ENCODE results near the gene WDR33.
"Not testable (repeated sequence)": the region's sequence is repeated elsewhere in the genome, so short reads cannot be mapped to it uniquely, and the experiment has no call there.

WDR33 gene

GRCh38 chr2:127762441-127762840, 48.5 kb downstream of the WDR33 start:
- no peak for DNase-seq

GRCh38 chr2:127759931-127760330, 51.0 kb downstream of the WDR33 start:
- no peak for DNase-seq

DNA sequence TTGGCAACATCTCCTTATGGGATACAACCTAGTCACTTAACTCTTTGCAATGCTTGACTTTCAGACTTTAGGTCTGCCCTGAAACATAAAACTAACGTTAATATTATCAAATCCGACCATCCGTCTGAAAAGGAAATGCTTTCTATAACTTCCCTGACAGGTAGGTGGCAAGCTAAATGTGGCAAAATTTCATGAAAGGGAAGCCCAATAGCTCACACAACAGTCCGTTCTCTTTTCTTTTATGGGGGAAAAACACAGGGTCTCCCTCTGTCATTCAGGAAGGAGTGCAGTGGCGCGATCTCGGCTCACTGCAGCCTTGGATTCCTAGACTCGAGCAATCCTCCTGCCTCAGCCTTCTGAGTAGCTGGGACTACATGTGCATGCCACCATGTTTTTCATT, 56.8 kb downstream of the WDR33 start:
- DNase-seq: no peak

GRCh38 chr2:127753374-127753773, 57.6 kb downstream of the WDR33 start:
- DNase-seq: no peak

- DNase-seq: not testable (repeated sequence)
These were observed 61.4 kb downstream of the WDR33 start for GRCh38 chr2:127749537-127749936.

DNA sequence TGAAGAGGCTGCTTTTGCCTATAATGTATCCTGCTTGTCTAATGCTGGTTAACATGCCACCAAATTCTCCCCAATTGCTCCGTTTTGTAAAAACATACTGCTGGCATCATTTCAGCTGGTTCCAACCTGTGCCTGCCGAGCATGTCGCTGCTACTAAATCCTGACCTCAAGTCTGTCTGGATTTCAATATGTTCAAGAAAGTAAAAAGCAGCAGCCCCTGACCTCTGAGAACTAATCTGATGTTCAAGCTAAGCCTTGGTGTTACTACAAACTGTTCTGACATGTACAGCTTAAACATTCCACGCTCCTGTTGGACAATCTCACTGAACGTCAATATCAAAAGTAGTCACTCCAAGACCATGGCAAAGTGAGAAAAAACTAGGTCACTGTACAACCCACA, 63.4 kb downstream of the WDR33 start:
- DNase-seq: no peak

- DNase-seq: no peak
These were observed 67.4 kb downstream of the WDR33 start for GRCh38 chr2:127743477-127744026.

DNA sequence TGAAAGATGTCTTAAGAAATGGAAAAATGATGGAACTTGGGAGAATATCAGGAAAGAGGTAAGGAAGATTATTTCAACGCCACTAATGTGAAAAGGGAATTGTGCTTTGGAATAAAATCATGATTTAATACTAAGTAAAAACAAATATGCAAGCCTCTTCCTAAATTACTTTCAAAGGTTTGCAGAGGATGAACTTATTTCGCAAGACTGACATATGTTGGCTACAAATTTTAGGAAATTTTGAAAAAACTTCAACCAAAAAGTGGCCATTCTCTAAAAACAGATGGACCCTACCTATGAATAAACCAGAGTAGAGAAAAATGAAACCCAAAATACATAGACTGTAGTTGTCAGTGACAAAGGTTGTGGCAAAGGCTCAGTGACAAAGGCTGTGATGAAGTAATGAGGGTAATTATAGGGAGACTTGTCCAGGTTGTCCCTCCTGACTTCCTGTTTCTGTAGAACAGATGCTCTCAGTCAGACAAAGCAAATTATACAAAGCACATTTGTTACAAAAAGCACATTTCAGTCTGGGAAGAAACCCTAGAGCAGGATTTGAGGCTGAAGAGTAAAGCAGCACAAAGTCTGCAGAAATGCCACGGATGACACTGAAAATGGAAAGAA, 70.2 kb downstream of the WDR33 start:
- no peak for DNase-seq

GRCh38 chr2:127739800-127740199, 71.2 kb downstream of the WDR33 start:
- no peak for DNase-seq

DNA sequence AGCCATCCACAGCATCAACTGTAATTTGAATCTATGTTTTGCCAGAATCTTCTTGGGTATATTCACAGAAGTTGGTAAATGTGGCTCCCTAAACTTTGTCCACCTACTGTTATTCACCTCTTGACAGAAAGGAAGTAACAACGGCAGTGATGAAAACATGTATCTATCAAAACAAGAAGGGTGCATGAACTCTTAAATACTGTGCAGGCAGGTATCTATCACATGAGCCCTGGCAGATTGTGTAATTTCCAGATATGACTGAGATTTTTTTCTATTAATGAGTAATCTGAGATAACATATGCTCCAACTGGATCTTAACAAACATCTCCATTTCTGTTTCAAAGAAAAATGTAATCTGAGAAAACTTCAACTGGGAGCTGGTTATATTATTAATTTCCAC, 73.1 kb downstream of the WDR33 start:
- DNase-seq: no peak

GRCh38 chr2:127735537-127736399, 75.2 kb downstream of the WDR33 start:
- no peak for DNase-seq

- no peak for DNase-seq
These were observed 75.9 kb downstream of the WDR33 start for GRCh38 chr2:127735044-127735443.

DNA sequence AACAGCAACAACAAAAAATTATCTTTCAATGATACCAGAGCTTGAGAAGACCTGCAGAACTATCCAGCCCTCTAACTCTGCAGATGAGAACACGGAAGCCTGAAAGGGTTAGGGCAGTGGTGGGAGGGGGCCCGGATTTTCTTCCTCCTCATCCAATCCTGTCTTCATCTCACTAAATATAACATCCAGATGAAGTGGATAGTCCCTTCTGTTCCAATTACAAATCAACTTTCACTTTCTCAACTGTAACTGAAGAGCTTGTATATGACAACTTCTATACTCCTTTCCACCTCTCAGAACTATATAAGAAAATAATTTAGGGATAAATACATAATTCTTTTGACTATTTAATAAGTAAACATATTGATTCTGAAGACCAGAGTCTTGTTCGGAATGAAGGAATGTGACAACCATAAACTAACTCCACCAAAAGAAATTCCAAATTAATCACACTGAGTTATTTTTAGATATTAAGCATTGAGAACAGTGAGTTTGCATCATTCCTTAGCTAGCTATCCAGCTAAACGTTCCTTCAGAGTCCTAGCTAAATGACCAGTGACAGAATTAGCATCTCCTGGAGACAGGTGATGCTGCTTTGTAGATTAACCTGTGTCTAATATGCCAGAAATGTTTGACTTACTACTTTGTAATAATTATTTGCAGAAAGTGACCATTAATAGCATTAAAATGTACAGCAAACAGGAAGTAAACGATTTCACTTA, 77.0 kb downstream of the WDR33 start:
- DNase-seq: no peak

GRCh38 chr2:127733113-127733815, 77.7 kb downstream of the WDR33 start:
- no peak for DNase-seq

- DNase-seq: no peak
These were observed 84.7 kb downstream of the WDR33 start for GRCh38 chr2:127726158-127726880.

- DNase-seq: no peak
These were observed 88.2 kb downstream of the WDR33 start for GRCh38 chr2:127722807-127723206.

DNA sequence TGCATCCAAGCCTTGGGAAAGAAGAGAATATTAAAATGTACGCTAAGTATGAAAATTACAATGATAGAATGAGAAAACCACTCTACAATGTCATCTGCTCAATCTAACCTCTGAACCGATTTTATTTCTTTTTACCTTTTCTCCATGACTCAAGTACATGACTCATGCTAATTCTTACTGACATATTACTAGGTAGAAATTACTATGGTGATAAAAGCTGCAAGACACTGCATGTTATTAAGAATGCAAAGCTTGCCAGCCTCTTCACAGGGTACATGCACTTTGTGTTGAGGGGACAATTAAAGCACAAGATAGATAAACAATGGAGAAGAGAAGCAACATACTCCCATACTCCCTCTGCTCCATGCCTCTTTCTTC, 89.0 kb downstream of the WDR33 start:
- DNase-seq: no peak

- no peak for DNase-seq
These were observed 89.5 kb downstream of the WDR33 start for GRCh38 chr2:127721311-127721977.

GRCh38 chr2:127719301-127720218, 91.4 kb downstream of the WDR33 start:
- no peak for DNase-seq

DNA sequence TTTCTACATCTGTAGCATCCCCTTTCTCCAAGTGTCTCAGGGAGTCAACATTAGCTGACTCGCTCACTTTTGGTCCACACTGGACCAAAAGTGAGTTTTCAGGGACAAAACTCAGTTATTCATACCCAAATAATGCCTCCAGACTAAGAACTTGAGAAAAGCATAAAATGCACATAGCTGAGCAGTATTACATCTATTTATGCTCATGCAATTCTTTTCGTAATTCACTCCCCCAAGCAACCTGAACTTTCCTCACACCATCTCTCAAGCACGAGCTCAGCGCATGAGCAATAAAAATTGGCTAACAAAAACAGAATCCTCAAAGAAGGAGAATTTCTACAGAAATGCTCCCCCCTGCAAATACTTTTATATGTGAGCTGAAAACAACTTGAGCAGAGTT, 92.7 kb downstream of the WDR33 start:
- no peak for DNase-seq
